Loucy (cell line): ENCODE results near the gene NOL12.

Source experiments
- H2AFZ ChIP-seq: fragments of 200-600 bp; sonication (generic); 2 replicates; pipeline ENCODE4 v1.6.0; 2016; ENCODE audit warnings: antibody characterized with exemption, mild to moderate bottlenecking, low read length, moderate library complexity
- H3F3A ChIP-seq: fragments of 200-600 bp; 2 replicates; pipeline ENCODE4 v1.6.0; 2016; ENCODE audit warnings: antibody characterized with exemption, low read depth, mild to moderate bottlenecking
- H3K27me3 ChIP-seq: fragments of 200-600 bp; sonication (generic); 2 replicates; pipeline ENCODE4 v1.6.1; 2014; ENCODE audit warnings: low read length, mild to moderate bottlenecking; ENCODE audit not compliant: insufficient read depth, poor library complexity, severe bottlenecking
- H3K36me3 ChIP-seq: fragments of 200-600 bp; sonication (generic); 2 replicates; pipeline ENCODE4 v1.6.1; 2016; ENCODE audit warnings: low read length; ENCODE audit not compliant: insufficient read depth
- H3K4me1 ChIP-seq: fragments of 200-600 bp; sonication (generic); 2 replicates; pipeline ENCODE4 v1.5.1; 2014; ENCODE audit warnings: low read length, mild to moderate bottlenecking; ENCODE audit not compliant: insufficient read depth, poor library complexity, severe bottlenecking
- H3K4me2 ChIP-seq: fragments of 200-600 bp; sonication (generic); 2 replicates; pipeline ENCODE4 v1.6.0; 2014; ENCODE audit warnings: antibody characterized with exemption, low read length, low read depth, mild to moderate bottlenecking; ENCODE audit not compliant: poor library complexity, severe bottlenecking
- H3K4me3 ChIP-seq: fragments of 200-600 bp; sonication (generic); 2 replicates; pipeline ENCODE4 v1.5.1; 2014; ENCODE audit warnings: low read length, mild to moderate bottlenecking, mixed read lengths; ENCODE audit not compliant: poor library complexity, severe bottlenecking
- H3K79me2 ChIP-seq: fragments of 200-600 bp; sonication (generic); 2 replicates; pipeline ENCODE4 v1.6.1; 2014; ENCODE audit warnings: low read length; ENCODE audit not compliant: insufficient read depth
- H3K9ac ChIP-seq: fragments of 200-600 bp; sonication (generic); 2 replicates; pipeline ENCODE4 v1.6.0; 2014; ENCODE audit warnings: mild to moderate bottlenecking, low read depth, low read length, moderate library complexity; ENCODE audit not compliant: poor library complexity, severe bottlenecking
- H3K9me2 ChIP-seq: fragments of 200-600 bp; sonication (generic); replicated peaks from 2 replicates; pipeline ENCODE4 v1.6.1; 2016; ENCODE audit warnings: low read depth, low read length, mixed read lengths
- H3K9me3 ChIP-seq: fragments of 200-600 bp; sonication (generic); 2 replicates; pipeline ENCODE4 v1.6.1; 2014; ENCODE audit warnings: mild to moderate bottlenecking, antibody characterized with exemption, low read length, low read depth; ENCODE audit not compliant: insufficient read depth
- H4K20me1 ChIP-seq: fragments of 200-600 bp; sonication (generic); 2 replicates; pipeline ENCODE4 v1.6.0; 2014; ENCODE audit warnings: antibody characterized with exemption, low read length, mild to moderate bottlenecking; ENCODE audit not compliant: insufficient read depth, poor library complexity, severe bottlenecking
- CTCF ChIP-seq: fragments of 200-600 bp; sonication (generic); conservative IDR thresholded peaks from 2 replicates; pipeline ENCODE4 v1.5.1; 2014; ENCODE audit warnings: mild to moderate bottlenecking, antibody characterized with exemption, low read length
- EZH2phosphoT487 ChIP-seq: fragments of 200-600 bp; IDR thresholded peaks from 2 replicates; pipeline ENCODE4 v1.6.1; 2018; ENCODE audit warnings: antibody characterized with exemption, mild to moderate bottlenecking, moderate library complexity, borderline replicate concordance

NOL12 gene

GRCh38 chr22:37681556-37682049 is 4.5 kb upstream of the NOL12 start:
- H3K9me3 ChIP-seq: no peaks in the 10 kb centered on the region
- peaks cover 14% of the 10 kb centered on the region for H4K20me1 ChIP-seq
- H3K4me3 ChIP-seq: no peak overlapping the region
- peaks cover 14% of the 10 kb centered on the region; the same call in 1 of the 2 replicates for H3K36me3 ChIP-seq
- H3K79me2 ChIP-seq: peaks cover 29% of the 10 kb centered on the region
- peaks cover 13% of the 10 kb centered on the region; the same call in 1 of the 2 replicates for H3F3A ChIP-seq
- peak; percentile 89 for TF ChIP-seq CTCF
- TF ChIP-seq EZH2phosphoT487: no peak
- no peak overlapping the region for H3K4me2 ChIP-seq
- H3K4me1 ChIP-seq: peaks cover 13% of the 10 kb centered on the region
- no peaks in the 10 kb centered on the region for H3K9me2 ChIP-seq
- no peak overlapping the region for H3K9ac ChIP-seq
- no peak overlapping the region for H2AFZ ChIP-seq
- H3K27me3 ChIP-seq: no peaks in the 10 kb centered on the region

GRCh38 chr22:37684803-37685615 is 1.1 kb upstream of the NOL12 start:
- Histone ChIP-seq H3K4me1 (peaks cover 19% of the 10 kb centered on the region), H3K27me3 (no peaks in the 10 kb centered on the region), H3K4me3 (no peak overlapping the region), H4K20me1 (no peaks in the 10 kb centered on the region), H3K36me3 (peaks cover 4% of the 10 kb centered on the region; the same call in 1 of the 2 replicates), H3K9ac (no peak overlapping the region), H2AFZ (no peak overlapping the region), H3K9me2 (no peaks in the 10 kb centered on the region), H3K79me2 (peaks cover 29% of the 10 kb centered on the region), H3F3A (peaks cover 4% of the 10 kb centered on the region; the same call in 1 of the 2 replicates), H3K9me3 (no peaks in the 10 kb centered on the region), H3K4me2 (no peak overlapping the region)
- TF ChIP-seq CTCF (no peak), EZH2phosphoT487 (no peak)

- Histone ChIP-seq H3K36me3 (peaks cover 35% of the 10 kb centered on the region; the same call in 1 of the 2 replicates), H3K9ac (no peak overlapping the region), H3K27me3 (no peaks in the 10 kb centered on the region), H3K4me2 (no peak overlapping the region), H3K79me2 (peaks cover 29% of the 10 kb centered on the region), H3K4me1 (peaks cover 16% of the 10 kb centered on the region), H3K4me3 (no peak overlapping the region), H3K9me2 (no peaks in the 10 kb centered on the region), H3K9me3 (no peaks in the 10 kb centered on the region), H3F3A (no peaks in the 10 kb centered on the region), H2AFZ (no peak overlapping the region), H4K20me1 (no peaks in the 10 kb centered on the region)
- no peak for TF ChIP-seq EZH2phosphoT487
- TF ChIP-seq CTCF: no peak
Observed at GRCh38 chr22:37690407-37690806, 4.3 kb downstream of the NOL12 start.
